ENCODE data around the gene CCDC92. TPM values are rescaled to one million over a fixed set of nuclear protein-coding genes. Genes with fewer than 3 reads are reported as not detected.
A peak's percentile ranks its signal among the peaks of the same experiment; 100 is the strongest.

Gene CCDC92
- total RNA-seq, 1 donor from 2014 or later: 38.9 TPM

DNA sequence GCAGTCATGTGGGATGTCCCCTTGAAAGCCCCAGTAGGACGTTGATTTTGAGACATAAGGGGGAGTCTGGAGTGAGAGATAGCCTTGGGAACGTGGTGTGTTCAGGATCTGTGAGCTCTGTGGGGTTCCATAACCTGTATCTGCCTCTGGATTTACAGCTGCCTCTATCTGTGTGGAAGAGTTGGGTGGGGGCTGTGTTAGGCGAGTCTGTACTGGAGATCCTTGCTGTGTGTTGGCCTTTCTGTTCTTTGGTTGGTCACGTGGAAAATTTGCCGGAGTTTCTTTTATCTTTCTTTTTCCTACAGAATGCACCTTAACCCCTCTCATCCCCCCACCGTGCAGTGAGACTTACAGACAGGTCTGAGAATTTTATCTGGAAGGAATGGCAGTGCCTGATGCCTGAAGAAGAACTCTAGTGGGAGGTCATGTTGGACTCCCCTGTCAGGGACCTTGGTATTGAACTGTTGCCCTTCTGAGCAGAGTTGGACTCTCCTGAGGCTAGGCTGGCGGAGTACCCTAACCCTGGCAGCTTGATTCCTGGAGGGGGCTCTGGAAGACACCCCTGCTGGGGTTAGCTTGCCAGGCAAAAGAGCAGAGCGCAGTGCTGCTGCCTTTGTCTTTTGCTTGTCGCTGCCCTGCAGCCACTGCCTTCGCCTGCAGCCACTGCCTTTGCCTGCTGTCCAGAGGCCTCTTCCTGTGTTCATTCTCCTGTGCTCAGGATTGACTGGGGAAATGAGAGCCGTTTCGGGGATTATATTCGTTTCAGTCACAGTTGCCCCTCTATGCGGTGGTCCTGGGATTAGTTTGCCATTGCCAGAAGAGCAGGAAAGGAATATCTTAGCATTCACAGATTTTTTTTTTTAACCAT, 34.4 kb upstream of the CCDC92 start:
- DNase-seq (ENCODE audit: low read depth) (no peak), FAIRE-seq (no peak)
- Histone ChIP-seq H3K4me3 (ENCODE audit: insufficient read depth, low read depth, low read length) (no peak overlapping the region), H3K4me1 (ENCODE audit: insufficient read depth, low read length) (no peaks in the 10 kb centered on the region), H4K20me1 (ENCODE audit: insufficient read depth, low read length) (peaks cover 52% of the 10 kb centered on the region), H2AFZ (ENCODE audit: low read depth, low read length) (no peak overlapping the region), H3K4me2 (ENCODE audit: low read length) (no peak overlapping the region), H3K9ac (ENCODE audit: low read length) (no peak overlapping the region), H3K27ac (ENCODE audit: low read depth, low read length) (no peak overlapping the region), H3K79me2 (ENCODE audit: insufficient read depth, low read length) (peaks cover 16% of the 10 kb centered on the region), H3K27me3 (ENCODE audit: insufficient read depth, low read length) (no peaks in the 10 kb centered on the region), H3K36me3 (ENCODE audit: insufficient read depth, low read length) (peaks cover 8% of the 10 kb centered on the region), H3K9me3 (ENCODE audit: insufficient read depth, low read depth, low read length) (no peaks in the 10 kb centered on the region)
- H3K27ac Mint-ChIP-seq (ENCODE audit: unreplicated experiment): peak overlapping the region; percentile 41
- peaks cover 8% of the 10 kb centered on the region for H3K36me3 Mint-ChIP-seq (ENCODE audit: low read depth, unreplicated experiment)
- H3K4me1 Mint-ChIP-seq (ENCODE audit: low read depth, unreplicated experiment): peaks cover 17% of the 10 kb centered on the region
- no peaks in the 10 kb centered on the region for H3K27me3 Mint-ChIP-seq (ENCODE audit: low read depth, unreplicated experiment)
- no peak overlapping the region for H3K4me3 Mint-ChIP-seq (ENCODE audit: unreplicated experiment)
- no peaks in the 10 kb centered on the region for H3K9me3 Mint-ChIP-seq (ENCODE audit: unreplicated experiment)
- TF ChIP-seq EZH2 (IDR thresholded peaks at IDR 0.05; ENCODE audit: insufficient read depth, low read length): no peak
- TF ChIP-seq, protein P1, sequence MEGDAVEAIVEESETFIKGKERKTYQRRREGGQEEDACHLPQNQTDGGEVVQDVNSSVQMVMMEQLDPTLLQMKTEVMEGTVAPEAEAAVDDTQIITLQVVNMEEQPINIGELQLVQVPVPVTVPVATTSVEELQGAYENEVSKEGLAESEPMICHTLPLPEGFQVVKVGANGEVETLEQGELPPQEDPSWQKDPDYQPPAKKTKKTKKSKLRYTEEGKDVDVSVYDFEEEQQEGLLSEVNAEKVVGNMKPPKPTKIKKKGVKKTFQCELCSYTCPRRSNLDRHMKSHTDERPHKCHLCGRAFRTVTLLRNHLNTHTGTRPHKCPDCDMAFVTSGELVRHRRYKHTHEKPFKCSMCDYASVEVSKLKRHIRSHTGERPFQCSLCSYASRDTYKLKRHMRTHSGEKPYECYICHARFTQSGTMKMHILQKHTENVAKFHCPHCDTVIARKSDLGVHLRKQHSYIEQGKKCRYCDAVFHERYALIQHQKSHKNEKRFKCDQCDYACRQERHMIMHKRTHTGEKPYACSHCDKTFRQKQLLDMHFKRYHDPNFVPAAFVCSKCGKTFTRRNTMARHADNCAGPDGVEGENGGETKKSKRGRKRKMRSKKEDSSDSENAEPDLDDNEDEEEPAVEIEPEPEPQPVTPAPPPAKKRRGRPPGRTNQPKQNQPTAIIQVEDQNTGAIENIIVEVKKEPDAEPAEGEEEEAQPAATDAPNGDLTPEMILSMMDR (IDR thresholded peaks at IDR 0.05; ENCODE audit: insufficient read depth, low read depth, low read length): no peak

DNA sequence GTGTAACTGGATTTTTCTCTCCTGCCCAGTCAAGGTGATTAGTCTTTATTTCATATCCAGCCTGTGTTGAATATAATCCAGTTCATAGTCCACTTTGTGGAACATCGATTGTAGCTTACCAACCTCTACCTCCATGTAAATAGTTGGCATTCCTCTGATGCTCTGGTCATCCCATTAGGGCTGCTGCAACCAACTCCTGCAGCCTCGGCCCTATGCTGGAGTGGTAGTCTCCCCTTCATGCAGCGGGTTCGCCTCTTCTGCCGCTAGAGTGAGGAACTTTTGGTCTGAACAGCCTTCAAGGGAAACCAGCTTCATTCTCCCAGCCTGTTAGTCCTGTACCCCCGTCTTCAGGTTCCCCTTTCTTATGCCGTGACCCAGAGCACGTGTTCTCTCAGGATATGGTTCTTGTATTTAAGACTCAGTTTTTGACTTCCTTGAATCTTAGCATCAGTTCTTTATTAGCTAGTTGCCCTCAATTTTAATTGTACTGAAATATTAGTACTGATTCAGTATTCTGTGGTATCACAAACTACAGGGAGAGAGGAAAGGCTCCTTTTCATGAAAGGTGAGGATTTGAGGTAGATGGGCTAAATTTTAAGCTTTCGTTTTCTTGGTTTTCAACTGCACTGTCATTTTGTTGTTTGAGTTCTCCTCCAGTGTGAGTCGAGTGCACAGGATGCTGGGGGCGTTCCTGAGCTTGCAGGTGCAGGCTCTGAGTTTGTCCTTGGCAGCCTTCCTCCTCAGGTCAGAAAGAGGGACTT, 33.6 kb upstream of the CCDC92 start:
- Histone ChIP-seq H4K20me1 (ENCODE audit: insufficient read depth, low read length) (peaks cover 59% of the 10 kb centered on the region), H3K36me3 (ENCODE audit: insufficient read depth, low read length) (no peaks in the 10 kb centered on the region), H3K27ac (ENCODE audit: low read depth, low read length) (no peak overlapping the region), H3K4me3 (ENCODE audit: insufficient read depth, low read depth, low read length) (no peak overlapping the region), H3K9me3 (ENCODE audit: insufficient read depth, low read depth, low read length) (no peaks in the 10 kb centered on the region), H3K4me2 (ENCODE audit: low read length) (no peak overlapping the region), H3K4me1 (ENCODE audit: insufficient read depth, low read length) (no peaks in the 10 kb centered on the region), H3K27me3 (ENCODE audit: insufficient read depth, low read length) (no peaks in the 10 kb centered on the region), H2AFZ (ENCODE audit: low read depth, low read length) (no peak overlapping the region), H3K79me2 (ENCODE audit: insufficient read depth, low read length) (peaks cover 16% of the 10 kb centered on the region), H3K9ac (ENCODE audit: low read length) (no peak overlapping the region)
- DNase-seq (ENCODE audit: low read depth) (no peak), FAIRE-seq (no peak)
- TF ChIP-seq, protein P1 (IDR thresholded peaks at IDR 0.05; ENCODE audit: insufficient read depth, low read depth, low read length): no peak
- TF ChIP-seq EZH2 (IDR thresholded peaks at IDR 0.05; ENCODE audit: insufficient read depth, low read length): no peak
- Mint-ChIP-seq H3K27me3 (ENCODE audit: low read depth, unreplicated experiment) (no peaks in the 10 kb centered on the region), H3K27ac (ENCODE audit: unreplicated experiment) (peak overlapping the region; percentile 28), H3K9me3 (ENCODE audit: unreplicated experiment) (no peaks in the 10 kb centered on the region), H3K4me1 (ENCODE audit: low read depth, unreplicated experiment) (peaks cover 17% of the 10 kb centered on the region), H3K4me3 (ENCODE audit: unreplicated experiment) (no peak overlapping the region), H3K36me3 (ENCODE audit: low read depth, unreplicated experiment) (peaks cover 8% of the 10 kb centered on the region)

All from astrocyte (in vitro differentiated cells and primary cell).